GM18498 (cell line): ENCODE measurements around the gene GLB1L3.
"Not testable (repeated sequence)": the region's sequence is repeated elsewhere in the genome, so short reads cannot be mapped to it uniquely, and the experiment has no call there.

Source experiments
- ATAC-seq: cut with Tn5 transposase; IDR thresholded peaks from one replicate; pipeline ENCODE4 v1.9.1; 2021; ENCODE audit warnings: mild to moderate bottlenecking, moderate library complexity; ENCODE audit not compliant: unreplicated experiment

GLB1L3 gene

DNA sequence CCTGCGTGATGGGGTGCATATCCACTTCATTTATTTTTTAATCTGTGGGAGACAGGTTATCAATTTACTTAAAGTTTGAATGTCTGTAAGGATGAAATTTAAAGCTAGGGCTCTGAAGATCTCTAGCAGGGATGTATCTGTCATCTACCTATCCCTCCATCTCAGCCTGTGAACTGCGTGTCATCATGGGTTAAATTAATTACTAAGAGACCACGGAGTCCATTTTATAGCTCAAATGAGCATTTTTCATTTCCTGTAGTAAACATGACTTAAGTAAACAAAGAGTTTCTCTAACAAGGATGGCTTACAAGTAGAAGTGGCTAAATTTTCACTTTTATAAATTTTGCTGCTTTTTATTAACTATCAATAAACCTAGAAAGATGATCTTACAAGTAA lies 2.9 kb upstream of the GLB1L3 start:
- ATAC-seq, result no peak

DNA sequence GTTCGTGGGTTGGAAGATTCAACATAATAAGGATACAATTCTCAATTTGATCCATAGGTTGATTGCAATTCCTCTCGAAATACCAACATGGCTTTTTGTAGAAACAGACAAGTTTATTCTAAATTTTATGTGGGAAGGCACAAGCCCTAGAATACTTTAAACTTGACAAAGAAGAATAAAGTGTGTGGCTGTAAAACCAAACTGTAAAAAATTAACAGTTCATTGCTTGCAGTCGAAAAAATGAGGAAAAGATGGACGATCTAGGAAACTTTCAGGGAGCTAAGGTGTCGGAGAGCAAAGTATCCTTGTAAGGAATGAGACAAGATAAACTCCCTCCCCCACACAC lies 1.0 kb upstream of the GLB1L3 start:
- ATAC-seq, result no peak

DNA sequence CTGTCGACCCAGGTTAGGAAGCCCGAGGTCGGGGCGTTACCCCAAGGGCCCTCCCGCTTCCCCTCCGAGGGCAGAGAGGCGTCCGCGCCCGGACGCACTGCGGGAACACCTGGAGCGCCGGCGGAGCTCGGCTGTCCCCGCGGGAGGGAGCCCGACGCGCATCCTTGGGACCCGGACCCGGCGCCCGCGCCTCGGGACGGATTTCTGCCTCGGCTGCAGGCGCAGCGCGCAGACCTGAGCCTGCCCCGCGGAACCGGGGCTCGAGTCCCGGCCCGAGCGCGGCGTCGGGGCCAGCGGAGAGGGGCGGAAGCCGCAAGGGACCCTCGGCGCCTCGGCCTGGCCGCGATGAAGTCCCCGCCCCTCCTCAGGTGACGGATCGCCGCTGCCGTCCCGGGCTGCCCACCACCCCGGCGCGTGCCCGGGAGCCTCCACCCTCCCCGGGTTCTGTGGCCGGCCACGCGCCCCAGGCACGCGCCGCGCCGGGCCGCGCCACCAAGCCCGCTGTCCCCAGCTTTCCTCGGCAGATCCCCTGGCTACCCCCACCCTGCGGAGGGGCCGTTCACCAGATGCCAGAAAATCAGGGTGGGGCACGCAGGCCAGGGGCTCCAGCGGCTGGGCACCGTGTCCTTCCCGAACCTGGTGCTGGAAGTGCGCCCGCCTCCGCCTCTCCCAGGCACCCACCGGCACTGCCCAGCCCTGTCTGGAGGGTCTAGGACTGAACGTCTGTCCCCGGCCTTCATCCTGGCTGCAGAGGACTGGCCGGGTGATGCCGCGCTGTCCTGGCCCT lies 410 bp downstream of the GLB1L3 start:
- ATAC-seq, result no peak

DNA sequence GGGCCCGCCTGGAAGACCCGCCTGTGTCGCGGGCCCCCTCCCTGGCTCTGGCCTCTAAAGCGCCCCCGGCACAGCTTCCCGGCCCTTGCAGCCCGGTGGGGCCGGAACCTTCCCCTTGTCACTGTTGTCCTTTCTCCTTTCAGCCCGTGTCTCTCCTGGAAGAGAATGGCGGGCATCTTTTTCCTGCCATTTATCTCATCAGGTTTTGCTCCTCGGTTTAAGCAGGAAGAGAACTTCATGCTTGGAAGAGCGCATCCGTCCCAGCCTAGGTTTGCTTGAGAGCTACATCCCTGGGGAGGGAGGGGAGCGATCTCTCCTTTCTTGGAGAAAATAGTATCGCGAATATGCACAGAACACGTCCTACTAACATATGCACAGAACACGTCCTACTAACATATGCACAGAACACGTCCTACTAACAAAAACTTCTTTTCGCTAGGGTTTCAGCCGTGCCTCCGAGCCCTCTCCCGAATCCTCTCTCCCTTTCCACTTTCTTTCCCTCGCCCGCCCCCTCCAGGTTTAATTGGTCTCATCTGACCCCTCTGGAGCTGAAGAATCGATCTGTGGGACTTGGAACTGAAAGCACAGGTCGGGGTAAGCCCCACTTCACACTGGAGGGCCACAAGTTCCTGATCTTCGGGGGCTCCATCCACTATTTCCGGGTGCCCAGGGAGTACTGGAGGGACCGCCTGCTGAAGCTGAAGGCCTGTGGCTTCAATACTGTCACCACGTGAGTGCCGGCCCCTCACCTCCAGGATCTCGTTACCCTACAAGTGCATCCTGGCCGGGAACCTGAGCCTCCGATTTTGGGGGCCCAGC lies 1.2 kb downstream of the GLB1L3 start:
- no peak for ATAC-seq

DNA sequence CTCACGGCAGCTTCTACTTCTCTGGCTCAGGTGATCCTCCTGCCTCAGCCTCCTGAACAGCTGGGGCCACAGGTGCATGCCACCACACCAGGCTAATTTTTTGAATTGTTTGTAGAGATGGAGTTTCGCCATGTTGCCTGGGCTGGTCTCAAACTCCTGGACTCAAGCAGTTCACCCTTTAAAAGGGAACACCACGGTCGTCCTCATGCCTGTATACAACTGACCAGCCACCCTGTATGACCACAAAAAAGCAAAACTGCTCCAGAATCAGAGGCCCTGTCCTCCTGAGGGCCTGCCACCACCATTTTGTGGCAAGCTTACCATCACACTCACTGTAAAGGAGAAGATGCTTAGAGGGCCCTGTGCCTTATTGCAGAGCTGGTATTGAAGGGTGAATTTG lies 2.2 kb downstream of the GLB1L3 start:
- ATAC-seq, result no peak

DNA sequence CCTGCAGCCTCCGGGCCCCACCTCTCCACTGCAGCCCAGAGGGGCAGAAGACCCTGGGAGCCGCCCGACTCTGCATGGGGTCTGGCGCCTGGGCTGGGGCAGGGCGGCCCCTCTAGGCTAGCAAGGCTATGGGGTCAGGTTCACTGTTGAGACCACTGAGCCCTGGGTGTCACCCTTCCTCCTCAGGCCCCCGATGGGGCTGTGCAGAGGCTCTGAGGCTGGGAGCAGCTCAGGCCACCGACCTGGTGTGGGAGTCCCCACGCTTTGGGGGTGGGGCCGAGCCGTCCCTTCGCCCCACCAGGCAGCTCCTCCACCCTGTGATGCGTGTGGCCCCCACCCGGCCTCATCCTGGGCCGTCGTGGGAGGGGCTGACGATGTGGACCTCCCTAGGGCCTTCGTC lies 5.5 kb downstream of the GLB1L3 start:
- not testable (repeated sequence) for ATAC-seq

DNA sequence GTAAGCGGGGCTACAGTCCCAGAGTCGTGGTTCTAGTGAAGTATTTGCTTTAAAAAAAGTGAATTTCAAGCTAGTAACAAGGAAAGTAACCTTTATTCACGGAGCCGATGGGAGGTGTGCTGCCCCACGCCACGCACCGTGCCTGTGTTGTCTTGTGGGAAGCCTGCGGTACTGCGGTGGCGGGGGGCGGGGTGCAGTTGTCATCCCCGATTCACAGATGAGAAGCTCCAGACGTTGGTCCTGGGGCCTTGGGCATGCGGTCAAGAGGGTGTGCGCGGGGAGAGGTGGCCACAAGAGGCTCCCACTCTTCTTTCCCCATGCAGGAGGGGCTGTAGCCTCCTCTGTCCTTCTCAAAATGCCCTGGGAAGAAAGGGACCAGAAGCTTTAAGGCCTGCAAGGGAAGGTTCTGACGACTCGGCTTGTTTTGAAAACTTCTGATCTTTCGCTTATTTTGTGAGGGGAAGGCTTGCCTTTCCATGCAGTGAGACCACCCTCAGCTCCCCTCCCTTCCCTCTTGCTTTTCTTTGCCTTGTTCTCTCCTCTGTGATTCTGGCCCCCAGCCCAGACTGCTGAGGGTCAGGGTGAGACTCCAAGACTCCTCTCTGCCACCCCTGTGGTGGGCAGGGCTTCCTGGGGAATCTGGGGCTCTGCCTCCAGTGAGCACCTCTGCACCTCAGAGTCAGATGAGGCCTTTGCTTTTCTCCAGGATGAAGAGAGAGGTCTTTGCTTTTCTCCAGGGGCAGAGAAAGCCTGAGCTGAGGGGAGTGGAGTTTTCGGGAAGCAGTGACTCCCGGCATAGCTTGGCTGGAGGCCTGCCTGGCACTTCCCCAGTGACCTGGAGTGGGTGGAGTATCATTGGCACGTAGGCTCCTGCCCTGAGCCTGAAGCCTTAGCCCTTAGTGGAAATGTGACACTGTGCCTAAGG lies 6.2 kb downstream of the GLB1L3 start:
- ATAC-seq, result no peak

DNA sequence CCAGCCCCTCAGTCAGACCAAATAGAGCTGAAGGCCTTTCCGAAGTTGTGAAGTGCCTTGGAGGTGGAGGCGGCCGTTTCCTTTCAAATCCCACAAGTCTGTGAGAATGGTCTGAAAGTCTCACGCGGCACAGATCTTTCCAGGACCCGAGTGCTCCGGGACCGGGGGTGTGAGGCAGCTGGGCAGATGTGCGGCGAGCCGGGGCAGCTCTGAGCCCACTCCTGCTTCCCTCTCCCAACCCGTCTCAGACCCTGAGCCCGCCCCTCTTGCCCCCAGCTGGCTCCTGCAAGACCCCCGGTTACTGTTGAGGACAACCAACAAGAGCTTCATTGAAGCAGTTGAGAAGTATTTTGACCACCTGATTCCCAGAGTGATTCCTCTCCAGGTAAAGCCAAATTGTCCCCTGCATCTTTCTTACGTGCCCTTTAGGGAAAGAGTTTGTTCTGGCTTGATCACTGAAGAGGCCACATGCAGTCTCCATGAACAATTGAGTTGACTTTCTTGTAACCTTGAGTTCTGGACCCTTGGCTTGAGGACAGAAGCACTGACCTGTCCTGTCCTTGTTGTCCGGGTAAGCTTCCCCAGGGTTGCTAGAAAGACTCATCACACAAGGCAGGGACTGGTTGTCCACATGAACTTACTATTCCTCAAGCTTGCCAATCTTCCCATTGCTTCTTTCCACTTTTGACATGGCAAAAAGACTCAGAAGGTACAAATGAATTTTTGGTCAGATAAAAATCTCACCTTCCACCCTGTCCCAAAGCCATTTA lies 7.5 kb downstream of the GLB1L3 start:
- no peak for ATAC-seq

DNA sequence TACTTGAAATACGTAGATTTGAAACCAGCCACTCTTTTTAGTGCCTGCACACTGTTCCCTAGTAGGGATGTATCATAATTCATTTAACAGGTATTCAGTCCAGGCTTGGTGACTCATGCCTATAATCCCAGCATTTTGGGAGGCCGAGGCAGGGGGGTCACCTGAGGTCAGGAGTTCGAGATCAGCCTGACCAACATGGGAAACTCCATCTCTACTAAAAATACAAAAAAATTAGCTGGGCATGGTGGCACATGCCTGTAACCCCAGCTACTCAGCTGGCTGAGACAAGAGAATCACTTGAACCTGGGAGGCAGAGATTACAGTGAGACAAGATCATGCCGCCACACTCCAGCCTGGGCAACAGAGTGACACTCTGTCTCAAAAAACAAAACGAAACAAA lies 8.2 kb downstream of the GLB1L3 start:
- not testable (repeated sequence) for ATAC-seq

DNA sequence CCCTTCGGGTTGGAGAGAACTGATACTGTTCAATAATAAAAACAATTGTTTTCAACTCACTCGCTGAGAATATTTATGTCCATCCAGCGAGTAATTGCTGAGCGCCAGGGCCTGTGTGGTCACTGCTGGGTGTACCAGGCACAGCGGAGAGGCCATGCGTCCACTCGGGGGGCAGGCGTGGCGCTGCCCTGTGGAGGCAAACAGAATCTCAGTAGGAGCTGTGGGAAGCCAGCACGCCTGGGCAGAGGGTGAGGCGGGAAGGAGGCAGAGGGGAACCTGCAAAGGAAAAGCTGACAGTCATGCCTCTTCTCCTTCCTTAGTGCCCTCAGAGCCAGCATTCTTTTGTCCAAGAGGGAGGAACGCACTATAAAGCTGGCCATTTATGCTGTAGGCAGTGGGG lies 11.4 kb downstream of the GLB1L3 start:
- ATAC-seq, result no peak

DNA sequence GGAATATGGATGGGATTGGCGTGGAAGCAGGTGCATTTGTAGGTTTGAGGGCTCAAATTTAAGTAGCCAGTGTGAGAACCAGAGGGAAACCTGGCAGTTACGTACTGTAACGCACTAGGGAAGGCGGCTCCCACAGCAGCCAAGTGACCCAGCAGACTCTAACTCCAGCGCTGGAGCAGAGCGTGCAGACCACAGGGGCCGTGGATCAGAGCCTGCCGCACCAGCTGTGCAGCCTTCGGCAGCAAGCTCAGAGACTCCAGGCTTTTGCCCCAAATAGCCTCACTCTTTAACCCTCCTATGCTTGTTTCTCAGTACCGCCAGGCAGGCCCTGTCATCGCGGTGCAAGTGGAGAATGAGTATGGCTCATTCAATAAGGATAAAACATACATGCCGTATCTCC lies 12.3 kb downstream of the GLB1L3 start:
- no peak for ATAC-seq

DNA sequence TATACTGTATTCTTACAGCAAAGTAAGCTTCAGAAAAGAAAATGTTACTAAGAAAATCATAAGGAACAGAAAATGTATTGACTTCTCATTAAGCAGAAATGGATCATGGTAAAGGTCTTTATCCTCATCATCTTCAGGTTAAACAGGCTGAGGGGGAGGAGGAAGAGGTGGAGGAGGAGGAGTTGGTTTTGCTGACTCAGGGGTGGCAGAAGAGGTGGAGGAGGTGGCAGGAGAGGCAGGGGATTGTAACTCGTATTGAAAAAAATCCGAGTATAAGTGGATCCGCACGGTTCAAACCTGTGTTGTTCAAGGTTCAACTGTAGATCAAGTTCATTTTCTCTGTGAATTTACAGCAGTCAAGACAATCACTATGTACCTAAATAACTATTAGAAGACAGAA lies 13.0 kb downstream of the GLB1L3 start:
- no peak for ATAC-seq

DNA sequence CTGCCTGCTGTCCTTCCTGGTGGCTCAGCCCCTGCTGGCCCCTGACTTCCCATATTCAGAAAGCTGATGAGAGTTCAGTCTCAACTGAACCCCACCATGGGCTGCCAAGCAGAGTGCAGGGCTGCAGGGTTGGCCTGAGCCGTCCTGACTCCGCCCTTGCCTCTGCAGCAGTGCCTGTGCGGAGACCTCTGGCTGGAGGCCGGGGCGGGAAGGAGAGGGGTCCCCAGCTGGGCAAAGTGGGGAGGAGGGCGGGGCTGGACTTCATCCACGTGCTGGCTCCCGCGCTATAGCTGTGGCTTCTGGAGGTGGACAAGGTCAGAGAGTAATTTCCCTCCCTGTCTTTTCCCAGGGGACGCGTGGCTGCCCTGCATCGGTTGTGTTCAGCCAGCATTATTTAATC lies 13.6 kb downstream of the GLB1L3 start:
- ATAC-seq, result no peak

DNA sequence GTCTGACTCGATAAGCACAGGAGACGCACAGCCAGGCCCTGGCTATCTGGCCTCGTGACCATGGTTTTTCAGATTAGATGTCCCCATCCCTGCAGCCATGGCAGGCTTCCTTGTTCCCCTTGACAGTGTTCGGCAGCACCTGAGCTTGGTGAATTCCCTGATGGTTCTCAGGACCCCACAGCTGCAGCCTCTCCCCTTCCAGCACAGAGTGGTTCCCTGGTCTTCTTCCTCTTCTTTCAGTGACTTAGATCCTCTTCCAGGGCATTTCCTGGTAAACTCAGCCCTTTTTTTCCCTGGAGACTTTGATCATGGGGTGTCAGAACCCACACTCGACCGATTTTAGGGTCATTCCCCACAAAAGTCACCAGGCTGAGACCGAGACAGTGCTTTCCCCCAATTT lies 14.5 kb downstream of the GLB1L3 start:
- no peak for ATAC-seq

DNA sequence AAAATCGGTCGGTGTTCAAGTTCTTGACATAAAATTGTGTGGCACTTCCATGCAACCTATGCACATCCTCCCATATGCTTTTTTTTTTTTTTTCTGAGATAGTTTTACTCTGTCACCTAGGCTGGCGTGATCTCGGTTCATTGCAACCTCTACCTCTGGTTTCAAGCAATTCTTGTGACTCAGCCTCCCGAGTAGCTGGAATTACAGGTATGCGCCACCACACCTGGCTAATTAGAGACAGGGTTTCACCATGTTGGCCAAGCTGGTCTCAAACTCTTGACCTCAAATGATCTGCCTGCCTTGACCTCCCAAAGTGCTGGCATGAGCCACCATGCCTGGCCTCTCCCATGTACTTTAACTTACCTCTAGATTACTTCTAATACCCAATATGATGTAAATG lies 15.0 kb downstream of the GLB1L3 start:
- ATAC-seq, result no peak

DNA sequence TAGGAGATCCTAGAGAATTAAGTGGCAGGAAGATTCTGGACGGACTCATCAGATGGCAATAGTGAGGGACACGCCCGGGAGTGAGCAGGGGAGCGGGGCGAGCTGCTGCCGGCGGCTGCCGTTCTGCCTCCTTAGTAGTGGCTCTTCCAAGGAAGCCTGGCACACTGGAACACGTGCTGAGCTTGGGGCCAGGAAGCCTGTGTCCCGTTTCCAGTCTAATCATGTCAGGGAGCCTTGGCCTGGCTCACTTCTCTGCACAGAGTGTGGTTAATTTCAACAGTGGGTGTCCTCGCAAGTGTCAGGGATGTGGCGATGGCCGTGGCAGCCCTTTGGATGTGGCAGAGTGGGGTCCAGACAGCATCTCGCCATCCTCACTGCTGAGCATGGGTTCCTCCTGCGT lies 16.5 kb downstream of the GLB1L3 start:
- ATAC-seq, result no peak

DNA sequence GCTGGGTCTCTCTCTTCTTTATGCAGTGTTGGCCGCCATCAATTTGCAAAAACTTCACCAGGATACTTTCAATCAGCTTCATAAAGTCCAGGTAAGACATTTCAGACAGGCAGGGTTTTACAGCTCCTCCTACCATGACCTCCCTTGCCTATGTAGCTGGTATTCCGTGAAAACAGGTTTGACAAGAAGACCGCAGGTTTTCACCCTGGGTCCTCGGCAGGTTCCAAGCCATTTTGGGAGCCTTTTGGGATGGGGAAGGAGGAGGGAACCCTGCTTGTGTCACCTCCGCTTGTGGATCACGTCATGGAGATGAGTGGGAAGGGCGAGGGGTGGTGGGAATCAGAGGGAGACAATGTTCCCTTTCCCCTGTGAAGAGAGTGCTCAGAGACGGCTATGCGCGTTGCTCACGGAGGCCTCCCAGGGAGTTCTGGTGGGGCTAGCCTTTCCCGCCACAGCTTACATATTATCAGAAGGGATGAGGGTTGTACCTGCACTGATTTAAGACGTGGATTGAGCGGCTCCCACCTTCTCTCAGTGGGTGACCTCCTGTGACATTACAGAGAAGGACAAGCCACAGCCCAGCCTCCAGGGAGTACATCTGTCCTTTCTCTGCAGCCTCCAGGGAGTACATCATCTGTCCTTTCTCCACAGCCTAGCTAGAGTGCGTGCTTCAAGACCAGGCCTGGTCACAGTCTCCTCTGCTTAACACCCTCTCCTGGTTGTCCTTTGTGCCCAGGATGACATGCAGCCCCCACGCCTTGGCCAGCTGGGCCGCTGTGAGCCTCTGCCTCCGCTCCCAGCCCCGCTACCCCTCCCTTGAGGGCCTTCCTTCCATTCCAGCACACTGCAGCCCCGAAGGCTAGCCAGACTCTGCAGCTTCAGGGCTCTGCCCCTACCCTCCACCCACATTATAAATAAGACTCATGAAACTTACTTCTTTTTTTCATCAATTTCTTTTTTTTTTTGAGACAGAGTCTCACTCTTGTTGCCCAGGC lies 17.2 kb downstream of the GLB1L3 start:
- no peak for ATAC-seq

DNA sequence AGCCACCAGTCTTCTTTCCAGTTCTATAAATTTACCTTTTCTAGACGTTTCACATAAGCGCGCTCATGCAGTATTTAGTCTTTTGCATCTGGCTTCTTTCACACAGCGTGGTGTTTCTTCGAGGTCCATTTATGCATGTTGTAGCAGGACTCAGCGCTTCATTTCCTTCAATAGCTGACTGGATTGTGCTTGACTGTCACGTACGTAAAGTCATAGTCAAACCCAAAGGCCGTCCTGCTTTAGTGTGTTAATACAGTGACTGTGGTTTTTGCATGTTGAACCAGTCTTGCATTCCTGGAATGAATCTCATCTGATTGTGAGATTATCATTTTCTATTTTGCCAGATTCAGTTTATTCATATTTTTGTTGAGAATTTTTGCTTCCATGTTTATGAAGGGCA lies 18.5 kb downstream of the GLB1L3 start:
- ATAC-seq, result no peak

DNA sequence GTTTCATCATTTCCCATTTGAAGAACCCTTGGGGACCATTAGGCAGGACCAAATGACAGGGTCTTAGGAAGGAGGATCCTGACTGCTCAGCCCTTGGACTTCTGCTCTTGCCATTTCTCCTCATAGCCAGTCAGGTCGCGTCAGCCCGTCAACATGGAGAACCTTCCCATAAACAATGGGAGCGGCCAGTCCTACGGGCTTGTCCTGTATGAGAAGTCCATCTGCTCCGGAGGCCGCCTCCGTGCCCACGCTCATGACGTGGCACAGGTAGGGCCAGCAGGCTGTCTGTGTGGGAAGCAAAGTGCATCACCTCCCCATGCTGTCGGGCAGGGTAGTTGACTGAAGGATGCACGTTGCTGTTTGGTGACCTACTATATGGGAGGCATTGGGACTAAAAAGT lies 36.0 kb downstream of the GLB1L3 start:
- ATAC-seq, result no peak

DNA sequence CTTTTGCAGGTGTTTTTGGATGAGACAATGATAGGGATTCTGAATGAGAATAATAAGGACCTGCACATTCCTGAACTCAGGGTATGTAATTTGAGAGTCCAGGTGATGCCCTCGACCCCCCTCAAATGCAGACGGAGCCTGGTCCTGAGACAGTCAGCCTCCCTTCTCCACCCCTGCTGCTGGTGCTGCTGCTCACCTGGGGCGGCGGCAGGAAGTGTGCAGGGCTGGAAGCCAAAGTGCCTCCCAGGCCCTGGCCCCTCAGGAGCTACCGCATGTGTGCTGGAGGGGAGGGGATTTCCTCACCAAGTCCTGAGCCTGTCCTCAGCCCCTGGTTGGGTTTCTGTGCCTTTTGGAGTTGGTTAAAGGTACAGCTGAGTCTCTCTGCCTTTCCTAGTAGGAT lies 36.6 kb downstream of the GLB1L3 start:
- ATAC-seq, result no peak
